SK-N-MC (cell line): ENCODE measurements around the gene FOSL2.

Experiments used
- DNase-seq: peaks from one replicate; pipeline ENCODE4 v3.0.0-alpha.2; 2011; ENCODE audit warnings: low read depth, low spot score
- H3K27ac ChIP-seq: fragments of 200-600 bp; sonication (generic); 2 replicates; pipeline ENCODE4 v1.5.1; 2016; ENCODE audit warnings: mixed run types
- H3K36me3 ChIP-seq: fragments of 200-600 bp; sonication (generic); 2 replicates; pipeline ENCODE4 v1.6.1; 2017; ENCODE audit warnings: antibody characterized with exemption, low read length, mixed read lengths; ENCODE audit not compliant: insufficient read depth
- H3K4me3 ChIP-seq: fragments of 200-600 bp; sonication (generic); 2 replicates; pipeline ENCODE4 v1.5.1; 2016
- H3K9ac ChIP-seq: fragments of 200-600 bp; sonication (generic); 2 replicates; pipeline ENCODE4 v1.8.0; 2017; ENCODE audit warnings: mixed run types, mixed read lengths; ENCODE audit not compliant: insufficient read length
- H3K9me3 ChIP-seq: fragments of 200-600 bp; sonication (generic); 2 replicates; pipeline ENCODE4 v1.6.1; 2017; ENCODE audit warnings: low read depth, mild to moderate bottlenecking, antibody characterized with exemption, low read length, moderate library complexity, mixed read lengths
- EZH2 ChIP-seq: fragments of 200-600 bp; sonication (generic); IDR thresholded peaks from one replicate; pipeline ENCODE4 v1.6.1; 2017; ENCODE audit warnings: antibody characterized with exemption
- FOXP2 ChIP-seq: optimal IDR thresholded peaks from 2 replicates; pipeline ENCODE3; 2011; ENCODE audit warnings: mild to moderate bottlenecking, moderate library complexity; ENCODE audit not compliant: insufficient read depth; ENCODE audit errors: extremely low read length, control extremely low read depth
- POLR2AphosphoS5 ChIP-seq: IDR thresholded peaks from 2 replicates; pipeline ENCODE4 v1.6.1; 2012; ENCODE audit warnings: mild to moderate bottlenecking, low read depth, low read length, borderline replicate concordance

FOSL2 gene

GRCh38 chr2:28395334-28396061 lies 2.8 kb downstream of the FOSL2 start:
- no peaks in the 10 kb centered on the region for H3K36me3 ChIP-seq
- H3K9me3 ChIP-seq = no peaks in the 10 kb centered on the region
- TF ChIP-seq FOXP2 = no peak
- TF ChIP-seq EZH2 = no peak
- no peak overlapping the region for H3K9ac ChIP-seq
- H3K4me3 ChIP-seq = peak overlapping the region; percentile 86
- no peak for DNase-seq
- no peak overlapping the region for H3K27ac ChIP-seq

DNA sequence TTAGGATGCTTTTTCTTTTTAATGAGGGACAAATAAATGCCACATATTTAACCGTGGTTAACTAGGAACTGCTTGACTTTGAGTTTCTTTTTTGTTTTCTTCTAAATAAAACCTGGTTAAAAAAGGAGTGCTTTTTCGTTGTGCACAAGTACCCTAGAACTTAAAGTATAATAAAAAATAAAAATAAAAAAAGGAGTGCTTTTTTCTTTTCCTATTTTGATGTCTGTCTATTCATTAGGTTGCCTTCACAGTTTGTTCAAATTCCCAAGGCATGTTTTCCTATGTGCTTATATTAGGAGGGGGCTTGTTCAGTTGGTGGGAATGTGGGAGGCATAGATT lies 4.4 kb downstream of the FOSL2 start:
- Histone ChIP-seq H3K9ac (no peak overlapping the region), H3K27ac (no peak overlapping the region), H3K4me3 (no peak overlapping the region), H3K9me3 (no peaks in the 10 kb centered on the region), H3K36me3 (no peaks in the 10 kb centered on the region)
- DNase-seq = no peak
- no peak for TF ChIP-seq EZH2
- TF ChIP-seq FOXP2 = no peak
- TF ChIP-seq POLR2AphosphoS5 = no peak

DNA sequence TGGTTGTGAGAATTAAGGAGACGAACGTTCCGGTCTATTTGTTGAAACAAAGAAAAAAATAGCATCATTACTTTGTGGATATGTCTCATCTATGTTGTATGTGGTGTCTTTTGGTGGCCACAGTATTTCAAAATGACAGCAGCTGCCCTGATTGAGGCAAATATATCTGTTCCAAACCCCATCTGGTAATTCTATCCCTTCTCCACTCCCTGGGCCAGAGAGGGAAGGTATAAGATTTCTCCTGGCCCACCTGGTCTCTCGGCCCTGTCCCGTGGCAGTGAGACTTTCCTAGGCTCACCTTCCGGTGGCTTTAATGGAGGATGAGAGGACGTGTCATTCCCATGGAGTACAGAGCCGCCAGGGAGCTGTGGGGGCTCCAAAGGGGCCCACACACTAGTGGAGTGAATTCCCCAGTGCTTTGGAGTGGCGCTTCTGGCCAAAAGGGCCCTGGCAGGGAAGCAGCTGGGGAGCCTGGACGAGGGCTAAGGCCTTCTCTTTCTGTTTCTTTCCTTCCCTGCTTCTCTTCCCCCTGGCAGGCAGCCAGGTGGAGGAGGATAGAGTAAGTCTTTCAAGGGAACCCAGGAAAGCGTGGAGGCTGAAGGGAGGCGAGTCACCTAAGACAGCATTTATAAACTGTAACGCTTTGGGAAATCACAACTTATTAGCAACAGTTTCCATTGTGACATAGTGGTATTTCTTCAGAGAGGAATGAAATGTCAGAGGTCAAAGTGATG lies 5.6 kb downstream of the FOSL2 start:
- H3K27ac ChIP-seq = no peak overlapping the region
- H3K9me3 ChIP-seq = no peaks in the 10 kb centered on the region
- no peaks in the 10 kb centered on the region for H3K36me3 ChIP-seq
- TF ChIP-seq FOXP2 (no peak), EZH2 (no peak), POLR2AphosphoS5 (no peak)
- DNase-seq = no peak
- H3K9ac ChIP-seq = no peak overlapping the region
- H3K4me3 ChIP-seq = no peak overlapping the region

- Histone ChIP-seq H3K27ac (no peak overlapping the region), H3K9me3 (no peaks in the 10 kb centered on the region), H3K36me3 (no peaks in the 10 kb centered on the region), H3K9ac (no peak overlapping the region), H3K4me3 (no peak overlapping the region)
- DNase-seq = no peak
- TF ChIP-seq EZH2 = no peak
These were observed 6.6 kb downstream of the FOSL2 start for GRCh38 chr2:28399289-28399688.

DNA sequence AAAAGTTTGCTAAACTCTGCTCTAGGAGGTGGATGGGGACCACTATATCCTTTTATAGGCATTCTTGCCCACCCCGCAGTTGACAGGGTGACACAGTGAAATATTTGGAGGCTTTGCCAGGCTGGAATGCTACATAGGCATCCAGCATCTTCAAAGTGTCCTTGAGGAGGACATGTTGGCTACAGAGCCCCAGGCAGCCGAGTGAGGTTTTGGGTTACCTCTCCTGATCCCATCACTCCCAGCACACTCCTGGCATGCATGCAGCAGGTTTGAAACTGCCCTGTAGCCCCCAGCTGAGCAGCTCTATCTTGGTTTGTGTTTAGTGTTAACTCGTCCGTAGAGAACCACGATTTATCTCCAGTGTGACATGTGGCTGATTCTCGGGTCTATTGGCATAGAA lies 7.3 kb downstream of the FOSL2 start:
- Histone ChIP-seq H3K9me3 (no peaks in the 10 kb centered on the region), H3K36me3 (no peaks in the 10 kb centered on the region; the same call in 1 of the 2 replicates), H3K4me3 (no peak overlapping the region), H3K27ac (no peak overlapping the region), H3K9ac (no peak overlapping the region)
- TF ChIP-seq POLR2AphosphoS5 (no peak), FOXP2 (no peak), EZH2 (no peak)
- DNase-seq = no peak

DNA sequence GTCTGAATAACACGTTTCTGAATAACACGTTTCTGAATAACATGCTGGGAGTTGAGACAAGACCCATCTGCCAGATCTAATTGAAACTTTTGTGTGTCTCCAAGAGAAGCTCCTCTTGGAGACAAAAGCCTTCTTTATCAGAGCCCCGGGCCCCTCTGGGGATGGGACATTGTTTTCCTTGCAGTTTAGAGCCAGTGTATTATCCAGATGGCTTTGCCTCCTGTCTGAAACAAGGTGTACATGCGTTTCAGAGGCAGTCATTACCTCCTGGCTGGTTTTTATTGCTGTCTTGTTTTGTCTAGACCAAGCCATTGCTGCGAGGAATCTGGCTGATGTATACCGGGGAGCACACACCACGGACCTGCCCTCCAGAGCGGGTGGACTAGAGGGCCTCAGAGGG lies 7.8 kb downstream of the FOSL2 start:
- Histone ChIP-seq H3K9ac (no peak overlapping the region), H3K4me3 (no peak overlapping the region), H3K36me3 (no peaks in the 10 kb centered on the region; the same call in 1 of the 2 replicates), H3K9me3 (no peaks in the 10 kb centered on the region), H3K27ac (no peak overlapping the region)
- no peak for DNase-seq
- no peak for TF ChIP-seq POLR2AphosphoS5
- no peak for TF ChIP-seq EZH2
- no peak for TF ChIP-seq FOXP2

GRCh38 chr2:28400921-28401320 lies 8.3 kb downstream of the FOSL2 start:
- TF ChIP-seq EZH2 (no peak), FOXP2 (no peak), POLR2AphosphoS5 (no peak)
- no peak overlapping the region for H3K27ac ChIP-seq
- no peak overlapping the region for H3K9ac ChIP-seq
- no peaks in the 10 kb centered on the region; the same call in 1 of the 2 replicates for H3K36me3 ChIP-seq
- no peak for DNase-seq
- H3K4me3 ChIP-seq = no peak overlapping the region
- no peaks in the 10 kb centered on the region for H3K9me3 ChIP-seq

DNA sequence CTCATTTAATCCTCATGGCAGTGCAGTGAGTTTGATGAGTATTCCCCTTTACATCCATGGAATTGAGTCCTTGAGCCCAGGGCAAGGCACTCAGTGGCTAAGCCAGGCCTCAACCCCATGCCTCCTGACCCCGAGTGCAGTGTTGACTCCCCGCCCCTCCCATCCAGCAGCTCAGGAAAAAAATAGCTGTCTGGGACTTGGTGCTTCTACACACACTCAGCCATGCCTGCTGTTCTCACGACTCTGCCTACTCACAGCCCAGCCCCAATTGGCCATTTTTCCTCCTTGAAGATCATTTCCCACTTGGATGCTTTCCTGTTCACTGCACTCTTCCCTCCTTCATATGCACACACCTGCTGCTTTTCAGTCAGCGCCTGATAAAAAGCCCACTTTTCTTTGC lies 8.8 kb downstream of the FOSL2 start:
- no peak for DNase-seq
- Histone ChIP-seq H3K9ac (no peak overlapping the region), H3K4me3 (no peak overlapping the region), H3K36me3 (no peaks in the 10 kb centered on the region; the same call in 1 of the 2 replicates), H3K9me3 (no peaks in the 10 kb centered on the region), H3K27ac (no peak overlapping the region)
- TF ChIP-seq EZH2 = no peak
- no peak for TF ChIP-seq POLR2AphosphoS5
- no peak for TF ChIP-seq FOXP2
